Islet precursor cell (in vitro differentiated cells): ENCODE results near the gene SARM1.
A peak's percentile ranks its signal among the peaks of the same experiment; 100 is the strongest.
"Not testable (repeated sequence)": the region's sequence is repeated elsewhere in the genome, so short reads cannot be mapped to it uniquely, and the experiment has no call there.

Source experiments
- DNase-seq: peaks from one replicate; pipeline ENCODE4 v3.0.0-alpha.2; 2018

SARM1 gene

DNA sequence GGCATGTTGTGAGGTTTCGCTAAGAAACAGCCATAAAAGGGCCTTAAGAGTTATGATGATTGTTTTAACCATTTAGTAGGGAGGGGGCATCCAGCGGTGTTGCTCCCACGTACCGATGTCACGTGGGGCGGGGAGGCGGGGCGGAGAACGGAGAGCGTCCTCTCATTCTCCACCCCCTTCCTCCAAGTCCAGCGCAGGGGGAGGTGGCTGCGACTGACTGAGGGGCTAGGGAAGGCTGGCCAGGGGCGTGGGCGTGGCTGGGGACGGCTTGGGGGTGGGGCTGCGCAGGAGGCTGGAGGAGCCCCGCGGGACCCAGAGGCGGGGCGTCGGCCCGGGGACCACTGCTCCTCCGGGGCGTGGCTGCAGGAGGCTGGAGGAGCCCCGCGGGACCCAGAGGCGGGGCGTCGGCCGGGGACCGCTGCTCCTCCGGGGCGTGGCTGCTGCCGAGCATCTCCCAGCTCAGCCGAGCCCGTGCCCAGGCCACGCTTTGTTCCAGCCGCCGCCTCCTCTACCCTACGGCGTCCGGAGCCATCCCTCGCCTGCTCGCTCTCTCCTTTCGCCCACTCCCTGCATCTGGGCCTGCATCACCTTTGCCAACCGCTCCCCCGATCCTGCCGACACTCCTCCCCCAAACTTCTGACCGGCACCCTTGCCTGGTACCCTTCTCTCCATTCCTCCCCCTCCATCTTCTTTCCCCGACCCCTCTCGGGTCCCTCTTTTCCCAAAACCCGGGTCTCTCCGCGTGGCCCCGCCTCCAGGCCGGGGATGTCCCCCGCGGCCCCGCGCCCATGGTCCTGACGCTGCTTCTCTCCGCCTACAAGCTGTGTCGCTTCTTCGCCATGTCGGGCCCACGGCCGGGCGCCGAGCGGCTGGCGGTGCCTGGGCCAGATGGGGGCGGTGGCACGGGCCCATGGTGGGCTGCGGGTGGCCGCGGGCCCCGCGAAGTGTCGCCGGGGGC lies at the start of gene SARM1:
SARM1 (plus strand) TSS at position 450 of the 958 bp plus-strand sequence; CDS start at position 789, 339 bp downstream.
- peak; percentile 99 for DNase-seq

DNA sequence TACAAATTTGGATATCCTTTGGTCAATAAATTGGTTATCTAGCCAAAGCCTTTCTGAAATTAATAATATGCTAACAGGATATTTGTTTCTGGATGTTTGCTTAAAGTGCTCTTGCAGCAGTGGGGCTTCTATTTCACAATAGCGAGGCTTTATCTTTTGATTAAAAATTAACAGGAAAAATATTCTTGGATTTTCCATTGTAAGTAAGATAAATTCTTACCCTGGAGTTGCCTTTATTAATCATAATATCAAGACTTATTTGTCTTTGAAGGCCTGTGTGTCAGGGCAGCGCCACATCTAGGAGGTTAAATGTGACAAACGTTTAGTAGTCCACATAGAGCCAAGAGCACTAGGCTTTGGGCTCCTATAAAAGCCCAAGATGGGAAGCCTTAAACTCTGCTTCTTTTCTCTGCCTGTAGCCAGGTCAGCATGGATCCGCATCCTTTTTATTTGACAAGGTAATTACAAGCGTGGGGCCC lies 47.2 kb upstream of the SARM1 start:
- DNase-seq, result peak; percentile 29

DNA sequence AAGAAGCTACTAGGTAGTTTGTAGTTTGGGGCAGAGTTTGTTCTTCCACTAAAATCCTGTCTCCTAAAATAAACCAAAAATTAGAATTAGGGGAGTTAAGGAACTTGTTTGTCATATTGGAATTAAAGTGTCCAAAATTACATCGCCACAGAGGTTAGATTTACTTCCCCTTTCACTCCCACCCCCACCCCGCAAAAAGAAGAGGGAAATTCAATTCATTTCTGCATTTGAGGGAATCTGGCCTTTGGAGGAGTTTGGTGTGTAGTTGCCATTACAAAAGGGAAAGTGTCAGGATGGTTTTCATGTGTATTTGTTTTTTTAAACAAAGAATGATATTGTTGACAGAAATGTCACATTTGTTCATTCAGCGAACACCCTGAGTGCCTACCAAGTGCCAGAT lies 46.7 kb upstream of the SARM1 start:
- no peak for DNase-seq

DNA sequence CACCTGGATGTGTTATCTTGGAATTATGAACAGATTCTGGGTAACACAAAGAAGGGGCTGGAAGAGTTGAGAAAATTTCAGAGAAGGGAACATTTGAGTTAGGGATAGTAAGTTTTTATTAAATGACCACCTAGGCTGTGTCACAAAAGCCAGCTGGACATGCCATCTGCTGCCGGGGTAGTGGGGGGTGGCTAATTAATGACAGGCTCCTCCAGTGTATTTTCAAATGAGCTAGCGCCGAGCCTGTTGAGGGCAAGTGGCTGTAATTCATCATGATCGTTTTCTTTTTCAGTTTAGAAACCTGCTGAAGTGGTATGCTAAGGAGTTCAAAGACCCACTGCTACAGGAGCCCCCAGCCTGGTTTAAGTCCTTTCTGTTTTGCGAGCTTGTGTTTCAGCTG lies 46.3 kb upstream of the SARM1 start:
- peak; percentile 38 for DNase-seq

DNA sequence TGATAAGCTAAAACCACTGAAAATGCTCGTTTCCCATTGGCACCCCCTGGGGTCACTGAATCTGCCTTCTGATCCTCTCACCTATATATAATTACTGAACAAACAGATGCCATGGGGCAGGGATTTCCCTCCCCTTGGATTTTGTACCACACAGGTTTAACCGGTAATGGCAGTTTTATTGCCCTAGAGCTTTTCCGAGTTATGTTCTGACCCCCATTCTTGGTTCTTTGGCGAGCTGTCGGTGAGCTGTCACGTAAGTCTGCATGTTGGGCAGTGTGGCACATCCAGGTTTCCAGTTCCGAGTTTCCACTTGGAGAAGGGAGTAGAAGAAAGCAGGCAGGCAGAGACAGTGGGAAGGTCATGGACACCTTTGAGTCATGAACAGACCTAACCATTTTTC lies 45.4 kb upstream of the SARM1 start:
- peak; percentile 50 for DNase-seq

DNA sequence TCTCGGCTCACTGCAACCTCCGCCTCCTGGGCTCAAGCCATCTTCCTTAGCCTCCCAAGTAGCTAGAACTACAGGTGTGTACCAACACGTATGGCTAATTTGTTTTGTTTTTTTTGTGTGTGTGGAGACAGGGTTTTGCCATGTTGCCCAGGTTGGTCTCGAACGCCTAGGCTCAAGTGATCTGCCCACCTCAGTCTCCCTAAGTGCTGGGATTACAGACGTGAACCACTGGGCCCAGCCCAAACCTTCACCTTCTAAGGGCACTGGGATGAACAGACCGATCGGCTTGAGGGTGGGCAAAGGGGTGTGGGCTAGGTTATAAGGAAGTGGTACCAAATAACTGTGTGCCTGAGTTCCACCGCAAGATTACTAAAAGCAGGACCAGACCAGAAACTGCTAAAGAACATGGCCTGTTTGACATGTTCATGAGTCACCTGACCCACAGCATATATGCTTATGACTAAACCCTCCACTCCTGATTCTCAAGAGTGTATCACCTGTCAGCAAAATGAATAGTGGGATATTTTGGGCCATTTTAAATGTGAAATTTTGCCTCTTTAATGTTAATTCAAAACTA lies 44.4 kb upstream of the SARM1 start:
- peak; percentile 39 for DNase-seq

DNA sequence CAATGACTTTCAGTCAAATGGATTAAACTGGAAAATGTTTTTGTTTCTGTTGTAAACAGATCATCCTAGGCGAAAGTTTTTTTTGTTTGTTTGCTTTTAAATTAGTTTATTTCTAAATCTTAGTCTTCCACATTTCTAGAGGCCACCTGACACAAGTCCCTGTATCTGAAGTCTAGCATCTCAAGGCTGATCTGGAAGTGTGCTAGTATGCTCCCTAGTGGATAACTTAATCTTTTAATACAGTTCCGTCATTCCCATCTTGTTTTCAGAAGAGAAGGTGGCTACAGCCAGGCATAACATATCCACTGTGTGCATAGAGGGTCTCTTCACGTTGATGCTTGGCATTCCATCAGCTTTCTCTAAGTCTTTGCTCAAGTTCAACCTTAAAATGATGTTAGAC lies 43.8 kb upstream of the SARM1 start:
- DNase-seq, result peak; percentile 29

DNA sequence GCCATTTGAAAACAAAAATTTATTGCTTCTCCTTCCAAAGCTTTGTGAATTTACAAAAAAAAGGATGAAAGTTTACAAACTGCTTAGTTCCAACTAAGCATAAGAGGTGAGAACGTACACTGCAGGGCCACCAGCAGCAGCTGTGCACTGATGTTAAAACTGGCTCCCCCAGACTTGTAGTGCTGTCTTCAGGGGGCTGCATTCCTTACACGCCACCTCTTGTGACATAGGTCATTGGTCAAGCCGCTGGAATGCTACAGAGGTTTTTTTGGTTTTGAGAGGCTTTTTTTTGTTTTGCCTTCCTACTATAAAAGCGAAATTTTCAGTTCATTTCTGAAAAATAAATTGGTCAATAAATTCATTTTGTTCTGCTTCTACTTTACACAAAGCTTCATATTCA lies 43.2 kb upstream of the SARM1 start:
- DNase-seq, result peak; percentile 59

DNA sequence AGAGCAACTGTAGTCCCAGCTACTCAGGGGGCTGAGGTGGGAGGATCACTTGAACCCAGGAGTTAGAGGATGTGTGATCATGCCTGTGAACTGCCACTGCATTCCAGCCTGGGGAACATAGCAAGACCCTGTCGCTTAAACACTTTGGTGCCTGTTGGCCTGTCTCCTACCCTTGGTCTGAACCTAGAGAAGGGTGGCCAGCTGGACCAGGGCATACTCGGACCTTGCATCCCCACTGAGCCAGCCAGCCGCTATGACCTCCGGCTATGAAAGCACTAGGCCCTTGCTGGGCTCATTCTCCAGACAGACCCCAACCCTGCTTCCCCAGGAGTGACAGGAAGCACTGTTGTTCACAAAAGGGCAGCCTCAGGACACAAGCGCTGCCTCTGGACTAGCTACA lies 40.8 kb upstream of the SARM1 start:
- peak; percentile 52 for DNase-seq

DNA sequence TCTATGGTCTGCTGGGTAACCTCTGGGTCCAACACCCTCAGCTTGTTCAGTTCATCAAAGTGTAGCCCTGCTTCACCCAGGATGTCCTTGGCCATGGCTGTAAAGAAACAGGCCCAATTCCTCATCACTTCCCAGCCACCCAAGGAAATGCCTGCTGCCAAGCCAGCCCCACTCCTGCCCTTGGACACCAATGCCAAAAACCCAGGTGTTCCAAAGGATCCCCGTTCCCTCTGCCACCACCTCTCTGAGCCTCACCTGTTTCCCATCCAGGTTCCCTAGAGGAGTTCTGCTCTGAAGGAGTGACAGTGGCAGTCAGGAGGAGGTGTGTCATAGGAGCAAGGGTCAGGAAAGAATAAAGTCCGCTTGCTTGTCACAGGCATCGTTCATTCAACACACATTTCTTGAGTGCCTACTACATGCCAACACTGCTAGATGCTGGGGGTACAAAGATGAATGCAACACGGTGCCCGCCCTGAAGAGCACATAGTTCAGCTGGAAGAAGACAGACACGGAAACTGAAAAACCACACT lies 39.5 kb upstream of the SARM1 start:
- DNase-seq, result peak; percentile 32

DNA sequence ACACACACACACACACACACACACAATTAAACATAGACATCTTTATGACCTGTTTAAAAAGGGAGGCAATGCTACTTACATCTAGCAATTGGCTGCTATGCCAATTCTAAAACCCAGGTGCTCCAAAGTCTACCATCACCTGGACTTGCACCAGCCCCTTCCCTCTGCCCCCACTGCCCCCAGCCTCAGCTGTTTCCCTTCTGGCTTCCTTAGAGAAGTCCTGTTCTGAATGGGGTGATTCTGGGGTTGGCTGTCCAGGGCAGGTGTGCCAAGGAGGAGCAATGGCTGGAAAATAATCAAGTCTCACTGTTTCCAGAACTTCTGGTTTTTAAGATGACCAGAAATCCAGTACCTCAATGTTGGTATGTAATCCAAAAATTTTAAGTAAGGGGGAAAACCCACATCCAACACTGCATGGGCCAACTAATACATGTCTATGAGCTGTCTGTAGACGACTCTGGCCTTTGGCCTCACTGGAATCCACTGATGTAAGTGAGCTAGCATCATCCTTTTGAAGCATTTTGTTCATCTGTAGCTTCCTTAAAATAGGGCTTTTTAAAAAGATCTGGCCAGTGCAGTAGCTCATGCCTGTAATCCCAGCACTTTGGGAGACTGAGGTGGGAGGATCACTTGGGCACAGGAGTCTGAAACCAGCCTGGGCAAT lies 38.3 kb upstream of the SARM1 start:
- DNase-seq, result peak; percentile 49

DNA sequence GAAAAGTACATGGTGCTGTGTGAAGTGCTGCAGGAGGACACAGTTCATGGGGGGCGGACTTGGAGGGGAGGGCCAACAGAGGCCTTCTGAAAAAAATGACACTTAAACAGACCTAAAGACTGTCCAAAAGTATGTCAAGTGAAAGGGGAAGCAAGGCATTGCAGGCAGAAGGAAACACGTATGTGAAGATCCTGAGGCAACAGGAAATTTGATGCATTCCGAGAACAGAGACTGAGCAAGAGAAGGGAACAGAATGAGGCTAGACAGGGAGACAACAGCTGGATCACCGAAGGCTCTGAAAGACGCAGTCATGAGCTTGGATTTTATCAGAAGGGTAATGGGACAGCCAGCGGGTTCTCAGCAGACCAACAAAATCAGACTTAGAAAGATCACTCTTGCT lies 37.3 kb upstream of the SARM1 start:
- DNase-seq, result peak; percentile 46

DNA sequence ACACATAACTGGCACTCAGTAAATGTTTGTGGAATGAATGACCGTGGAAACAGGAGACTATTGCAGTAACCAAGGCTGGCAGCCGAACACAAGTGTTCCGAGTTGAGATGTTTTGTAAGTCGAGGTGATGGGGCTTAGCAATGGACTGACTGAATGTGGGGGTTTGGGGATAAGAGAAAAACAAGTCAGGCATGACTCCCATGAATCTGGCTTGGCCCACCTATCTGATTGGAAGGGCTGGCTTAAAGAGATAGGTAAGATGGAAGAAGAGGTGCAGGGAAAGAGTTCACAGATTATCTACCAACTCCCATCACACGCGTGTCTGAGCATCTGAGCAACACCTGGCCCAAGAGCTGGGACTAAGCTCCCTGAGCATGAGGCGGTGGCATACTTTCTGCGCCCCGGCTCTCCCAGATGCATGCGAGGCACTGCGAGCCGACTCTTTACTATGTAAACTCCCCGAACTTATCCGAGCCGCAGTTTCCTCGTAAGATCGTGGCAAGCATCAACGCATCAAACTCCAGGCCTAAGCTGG lies 36.8 kb upstream of the SARM1 start:
- no peak for DNase-seq

DNA sequence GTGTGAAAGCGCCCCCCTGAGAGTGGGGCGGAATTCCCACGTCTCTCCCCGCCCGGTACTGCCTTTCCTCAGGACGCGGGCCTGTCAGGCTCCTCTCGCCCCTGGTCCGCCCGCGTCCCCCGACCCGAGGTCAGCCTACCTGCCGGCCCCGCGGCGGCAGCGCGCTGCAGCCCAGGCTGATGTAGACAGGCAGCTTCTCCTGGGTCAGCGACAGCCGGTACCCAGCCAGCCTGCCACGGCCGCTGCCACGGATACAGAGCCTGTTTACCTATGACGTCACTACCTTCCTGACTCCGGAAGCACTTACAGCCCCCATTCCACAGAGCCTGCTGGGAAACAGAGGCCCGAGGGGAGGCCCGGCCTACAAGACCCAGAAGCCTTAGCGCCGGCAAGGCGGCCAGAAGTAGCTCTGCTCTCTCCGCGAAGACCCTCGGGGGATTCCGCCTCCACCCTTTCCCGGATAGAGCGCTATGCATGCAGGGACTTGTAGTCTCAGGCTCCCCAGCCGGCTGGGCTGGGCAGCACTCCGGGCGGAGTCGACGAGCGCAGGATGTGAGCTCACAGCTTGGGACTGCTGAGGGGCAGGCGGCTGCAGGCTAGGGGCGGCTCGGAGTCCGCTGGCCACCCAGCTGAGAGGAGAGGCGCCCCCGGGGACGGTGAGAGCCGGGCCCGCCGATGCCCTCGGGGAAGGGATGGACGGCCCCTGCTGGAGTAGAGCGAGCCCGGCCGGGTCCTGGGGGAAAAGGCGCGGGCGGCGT lies 36.1 kb upstream of the SARM1 start, which contains the start of the genes IFT20 and TNFAIP1:
IFT20 (minus strand) TSS at position 272 of the 758 bp plus-strand sequence. CDS start 3,487 bp downstream, outside the sequence.
TNFAIP1 (plus strand) TSS at position 561 of the 758 bp plus-strand sequence. CDS start 3,761 bp downstream, outside the sequence.
- DNase-seq, result peak; percentile 100

DNA sequence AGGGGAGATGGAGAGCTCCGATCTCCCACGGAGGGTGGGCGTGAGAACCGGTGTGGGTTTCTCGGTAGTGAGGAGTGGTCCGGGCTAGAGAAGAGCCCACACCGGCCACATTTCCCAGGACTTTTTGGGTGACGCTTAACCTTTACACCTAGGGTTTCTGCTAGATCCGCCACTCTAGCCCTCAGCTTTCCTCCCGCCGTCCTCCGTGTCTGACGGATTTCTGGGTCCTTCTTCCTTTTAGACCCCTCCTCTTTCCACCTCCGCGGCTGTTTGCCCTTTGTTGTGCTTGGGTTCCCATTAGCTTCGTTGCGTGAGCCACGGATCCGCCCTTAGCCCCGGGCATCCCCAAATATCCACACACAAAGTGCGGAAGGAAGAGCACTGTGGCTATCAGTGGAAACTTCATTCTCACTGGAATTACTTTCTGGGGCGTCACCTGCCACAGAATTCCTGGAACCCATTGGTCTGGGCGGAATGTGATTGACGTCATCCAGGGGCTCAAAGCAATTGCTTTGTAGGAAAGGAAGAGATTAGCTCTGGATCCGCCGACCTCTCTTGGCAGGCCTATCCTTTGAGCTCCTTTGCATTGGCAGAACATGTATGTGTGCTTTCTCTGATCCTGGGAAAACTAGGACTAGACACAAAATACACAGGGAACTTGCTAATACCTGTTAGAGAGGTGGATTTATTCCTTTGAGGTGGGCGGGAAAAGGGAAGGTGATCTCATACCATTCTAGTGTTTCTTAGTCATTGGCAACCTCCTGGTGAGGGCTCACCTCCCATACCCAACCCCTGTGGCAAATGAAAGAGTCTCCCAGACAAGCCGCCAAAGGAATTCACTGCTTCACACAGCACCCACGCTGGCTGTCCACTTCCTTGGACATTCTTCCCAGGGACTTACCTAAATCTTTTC lies 35.3 kb upstream of the SARM1 start:
- peak; percentile 97 for DNase-seq

DNA sequence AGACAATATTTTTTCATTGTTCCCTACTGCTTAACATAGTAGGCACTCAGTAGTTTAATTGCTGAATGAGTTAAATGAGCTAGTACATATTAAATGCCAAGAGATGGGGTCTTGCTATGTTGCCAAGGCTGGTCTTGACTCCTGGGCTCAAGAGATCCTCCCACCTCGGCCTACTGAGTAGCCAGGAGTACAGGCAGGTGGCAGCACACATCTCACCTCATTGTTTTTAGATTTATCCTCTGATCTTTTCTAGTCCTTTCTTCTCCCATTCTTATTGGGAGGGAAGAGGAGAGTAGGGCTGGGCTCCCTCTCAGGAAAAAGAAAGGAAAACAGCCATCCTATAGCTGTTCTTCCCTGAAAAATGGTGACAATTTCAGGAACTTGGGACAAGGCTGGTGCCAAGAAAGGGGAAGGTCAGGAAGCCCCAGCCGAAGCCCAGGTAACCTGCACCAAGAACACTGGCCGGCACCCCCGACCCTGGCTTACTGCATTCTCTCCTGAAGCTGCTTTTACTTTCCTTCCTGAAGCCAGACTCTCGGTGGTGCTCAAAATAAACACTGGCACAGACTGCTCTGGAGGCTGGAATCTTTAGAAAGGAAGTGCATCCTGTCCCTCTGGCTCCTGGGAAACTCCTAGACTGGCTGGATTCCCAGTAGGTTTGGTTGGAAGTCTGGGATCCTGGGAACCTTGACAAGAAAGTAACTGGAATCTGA lies 33.3 kb upstream of the SARM1 start:
- peak; percentile 79 for DNase-seq

DNA sequence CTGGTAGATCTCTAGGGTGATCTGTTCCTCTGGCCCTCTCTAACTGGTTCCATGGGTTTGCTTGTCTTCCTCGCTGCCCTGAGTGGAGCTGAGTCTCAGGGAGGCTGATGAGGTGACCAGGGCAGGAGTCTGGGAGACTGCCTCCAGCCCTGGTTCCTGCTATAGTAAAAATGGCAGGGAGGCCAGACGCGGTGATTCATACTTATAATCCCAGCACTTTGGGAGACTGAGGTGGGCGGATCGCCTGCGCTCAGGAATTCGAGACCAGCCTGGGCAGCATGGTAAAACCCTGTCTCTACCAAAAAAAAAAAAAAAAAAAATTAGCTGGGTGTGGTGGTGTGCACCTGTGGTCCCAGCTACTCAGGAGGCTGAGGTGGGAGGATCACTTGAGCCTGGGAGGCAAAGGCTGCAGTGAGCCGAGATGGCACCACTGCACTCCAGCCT lies 32.7 kb upstream of the SARM1 start:
- not testable (repeated sequence) for DNase-seq

DNA sequence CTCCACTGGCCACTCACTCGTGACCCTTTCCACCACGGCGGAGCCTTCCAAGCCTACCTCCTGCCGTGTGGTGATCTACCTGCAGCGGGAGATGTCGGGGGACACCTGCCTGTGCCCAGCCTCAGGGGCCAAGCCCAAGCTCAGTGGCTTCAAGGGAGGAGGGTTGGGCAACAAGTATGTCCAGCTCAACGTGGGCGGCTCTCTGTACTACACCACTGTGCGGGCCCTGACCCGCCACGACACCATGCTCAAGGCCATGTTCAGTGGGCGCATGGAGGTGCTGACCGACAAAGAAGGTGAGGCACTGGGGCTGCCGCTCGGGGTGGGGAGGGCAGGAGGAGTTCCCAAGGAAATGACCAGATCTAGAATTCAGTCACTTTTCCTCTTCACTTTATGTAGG lies 32.1 kb upstream of the SARM1 start:
- DNase-seq, result no peak

DNA sequence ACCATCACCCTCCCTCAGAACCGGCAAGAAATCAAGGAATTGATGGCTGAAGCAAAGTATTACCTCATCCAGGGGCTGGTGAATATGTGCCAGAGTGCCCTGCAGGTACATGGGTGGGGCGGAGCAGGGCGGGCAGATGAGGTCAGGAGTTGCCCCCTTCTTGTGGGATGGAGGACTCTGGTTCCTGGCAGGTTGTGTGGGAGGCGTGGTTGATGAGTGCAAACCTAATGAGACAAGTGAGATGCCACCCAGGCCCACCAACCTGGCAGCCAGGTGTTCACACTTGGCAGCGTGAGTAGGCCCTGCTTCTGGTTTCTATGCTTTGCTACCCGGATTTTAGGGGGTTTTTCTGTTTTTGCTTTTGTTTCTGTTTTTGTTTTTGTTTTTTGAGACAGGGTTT lies 31.1 kb upstream of the SARM1 start:
- DNase-seq, result no peak

DNA sequence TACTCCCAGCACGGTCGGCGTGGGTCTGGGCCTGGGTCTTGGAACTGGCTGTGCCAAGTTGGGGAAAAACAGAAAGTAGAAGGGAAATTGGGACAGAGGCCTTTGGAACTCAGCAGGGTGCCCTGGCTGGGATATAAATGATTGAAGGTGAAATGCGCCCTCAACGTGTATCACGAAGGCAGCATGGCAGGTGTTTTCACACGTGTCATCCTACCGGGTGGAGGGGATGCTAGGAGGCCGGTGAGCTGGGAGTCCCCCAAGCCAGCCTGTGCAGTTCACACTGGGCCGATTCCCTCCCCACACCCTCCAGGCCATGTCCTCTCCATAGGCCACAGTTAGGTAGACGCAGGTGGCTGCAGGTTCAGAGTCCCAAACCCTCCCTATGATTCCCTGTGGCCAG lies 30.0 kb upstream of the SARM1 start:
- no peak for DNase-seq
